GM19467 (cell line): ENCODE data around the gene APIP.

Experiments used
- ATAC-seq: cut with Tn5 transposase; IDR thresholded peaks from one replicate; pipeline ENCODE4 v1.9.1; 2021; ENCODE audit warnings: mild to moderate bottlenecking, moderate library complexity; ENCODE audit not compliant: unreplicated experiment

APIP gene

DNA sequence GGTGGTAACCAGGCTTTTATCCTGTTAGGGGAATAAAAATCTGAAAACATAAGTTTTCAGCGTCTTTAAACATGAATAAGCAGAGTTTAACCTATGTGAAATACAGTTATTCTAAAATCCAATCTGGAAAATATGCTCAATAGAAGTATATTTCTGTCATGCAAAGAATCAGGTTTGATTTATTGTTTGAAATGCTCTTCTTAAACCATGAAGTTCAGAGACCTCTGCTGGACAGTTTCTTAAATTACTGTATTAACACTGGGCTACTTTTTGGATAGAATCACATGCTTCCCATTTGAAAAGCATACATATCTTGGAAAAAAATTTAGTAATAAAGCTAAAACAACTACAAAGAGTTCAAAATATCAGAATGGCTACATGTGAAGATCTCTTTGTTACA is 25.4 kb downstream of the APIP start:
- no peak for ATAC-seq

DNA sequence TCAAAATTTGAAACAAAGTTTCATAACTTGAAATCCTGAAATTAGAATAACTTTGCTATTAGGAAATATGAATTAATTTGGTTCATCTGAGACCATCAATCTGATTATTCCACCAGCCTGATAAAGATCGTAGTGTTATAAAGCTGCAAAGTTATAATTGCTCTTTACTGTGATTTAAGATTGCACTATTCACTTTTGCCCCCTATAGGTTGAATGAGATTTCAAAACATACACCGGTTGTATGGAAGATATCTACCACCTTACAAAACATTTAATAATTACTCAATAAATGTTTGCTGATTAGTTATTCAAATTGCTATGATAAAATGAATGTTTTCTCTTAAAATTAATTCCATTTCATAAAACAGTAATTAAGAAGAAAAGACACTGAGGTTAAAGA is 26.1 kb downstream of the APIP start:
- ATAC-seq: no peak

DNA sequence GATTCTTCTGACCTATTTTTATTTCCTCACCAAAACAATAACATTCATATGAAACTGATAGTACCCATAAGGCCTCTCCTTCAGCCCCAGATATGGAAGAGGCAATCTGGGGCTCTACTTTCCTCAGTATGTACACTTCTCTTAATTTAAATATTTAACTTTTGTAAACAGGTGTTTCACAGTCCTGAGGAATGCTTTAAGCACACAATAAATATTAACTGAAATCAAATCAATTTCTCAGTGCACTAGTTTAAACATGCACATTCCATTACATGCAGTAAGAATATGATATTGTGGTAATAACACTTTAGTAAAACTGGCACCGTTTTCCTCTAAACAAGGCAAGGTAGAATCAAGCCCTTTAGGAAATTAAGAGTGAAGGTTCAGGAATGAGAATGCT is 28.9 kb downstream of the APIP start:
- ATAC-seq: no peak

DNA sequence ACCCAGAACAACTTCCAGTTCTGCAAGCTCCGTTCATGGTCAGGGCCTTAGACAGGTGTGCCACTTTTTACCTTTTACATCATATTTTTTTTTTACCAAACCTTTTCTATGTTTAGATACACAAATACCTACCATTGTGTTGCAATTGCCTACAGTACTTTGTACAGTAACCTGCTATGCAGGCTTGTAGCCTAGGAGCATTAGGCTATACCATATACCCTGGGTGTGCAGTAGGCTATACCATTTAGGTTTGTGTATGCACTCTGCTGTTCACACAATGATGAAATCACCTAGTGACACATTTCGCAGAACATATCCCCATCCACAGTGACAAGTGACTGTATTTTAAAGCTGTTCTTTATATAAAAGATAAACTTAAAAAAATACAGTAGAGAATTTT is 29.6 kb downstream of the APIP start:
- no peak for ATAC-seq

- ATAC-seq: no peak
These were observed 34.3 kb downstream of the APIP start for GRCh38 chr11:34881900-34882299.

DNA sequence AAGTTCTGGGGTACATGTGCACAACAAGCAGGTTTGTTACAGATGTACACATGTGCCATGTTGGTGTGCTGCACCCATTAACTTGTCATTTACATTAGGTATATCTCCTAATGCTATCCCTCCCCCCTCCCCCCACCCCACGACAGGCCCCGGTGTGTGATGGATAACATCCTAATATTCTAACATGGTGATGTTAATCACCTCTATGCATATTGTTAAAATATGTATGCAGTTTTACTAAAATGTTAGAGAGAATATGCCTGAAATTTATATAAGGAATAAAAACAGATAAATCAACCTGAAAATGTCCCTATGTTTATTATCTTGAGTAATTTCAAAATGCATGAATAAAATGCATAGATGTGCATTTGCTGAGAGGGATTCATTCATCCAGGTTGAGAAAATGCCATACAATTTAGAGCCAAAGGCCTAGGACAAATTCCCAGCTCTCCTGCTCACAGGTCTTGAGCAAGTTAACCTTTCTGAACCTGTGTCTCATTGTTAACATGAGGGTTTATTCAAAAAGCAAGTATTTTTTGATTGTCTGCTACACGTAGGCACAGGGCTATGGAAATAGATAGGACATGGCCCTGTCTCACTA is 38.7 kb downstream of the APIP start:
- ATAC-seq: no peak

DNA sequence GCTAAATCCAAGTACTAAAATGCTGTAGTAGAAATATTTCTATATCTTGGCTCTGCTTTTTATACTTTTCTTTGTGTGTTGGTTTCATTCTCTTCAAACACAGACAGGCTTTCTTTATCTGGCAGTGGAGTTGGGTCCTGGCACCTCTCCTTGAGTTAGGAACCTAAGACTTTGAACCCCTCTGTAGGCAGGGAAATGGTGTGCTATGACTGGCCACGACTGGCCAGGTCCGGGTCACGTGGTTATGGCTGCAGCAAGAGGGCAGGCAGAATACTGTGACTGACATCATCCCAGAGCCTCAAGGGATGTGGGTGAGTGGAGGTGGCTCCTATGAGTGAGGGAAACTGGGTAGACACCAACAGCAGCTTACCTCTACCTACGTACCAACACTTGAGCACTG is 42.0 kb downstream of the APIP start:
- no peak for ATAC-seq

- ATAC-seq: no peak
These were observed 45.5 kb downstream of the APIP start for GRCh38 chr11:34870548-34871196.

DNA sequence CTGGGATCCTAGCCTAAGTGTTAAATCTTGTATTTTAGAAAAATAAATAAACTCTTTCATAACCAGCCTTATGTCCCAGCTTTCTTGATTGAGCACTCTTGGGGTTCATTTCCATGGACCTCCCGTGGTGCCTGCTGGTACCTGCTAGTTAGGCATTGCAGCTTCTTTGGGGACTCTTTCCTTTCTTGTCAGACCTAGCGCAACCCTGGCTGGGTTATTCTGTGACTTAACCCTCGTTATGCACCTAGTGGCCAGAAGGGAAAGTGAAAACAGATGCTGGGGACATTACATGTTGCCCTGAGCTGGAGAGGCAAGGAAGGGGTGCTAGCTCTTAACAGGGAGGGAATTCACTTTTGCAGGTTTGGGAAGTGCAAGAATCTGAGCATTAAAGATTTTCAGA is 46.8 kb downstream of the APIP start:
- no peak for ATAC-seq

GRCh38 chr11:34866375-34866774 is 49.8 kb downstream of the APIP start:
- ATAC-seq: no peak

GRCh38 chr11:34865261-34865660 is 50.9 kb downstream of the APIP start:
- ATAC-seq: no peak

DNA sequence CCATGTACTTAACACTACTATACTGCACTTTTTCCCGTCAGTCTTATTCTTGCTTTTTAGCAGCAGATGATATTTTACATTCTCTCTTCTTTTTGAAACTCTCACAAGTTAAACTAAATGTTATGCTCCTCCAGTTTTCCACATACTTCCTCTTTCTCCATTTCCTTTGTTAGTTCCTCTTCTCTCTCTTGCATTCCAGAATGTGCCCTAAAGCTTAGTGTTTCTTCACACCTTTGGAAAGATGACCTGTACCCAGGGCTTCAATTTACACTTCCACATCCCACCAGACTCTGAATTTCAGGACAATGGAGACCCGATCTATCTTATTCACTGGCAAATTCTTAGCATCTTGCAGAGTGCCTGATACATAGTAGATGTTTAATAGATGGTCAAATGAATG is 51.8 kb downstream of the APIP start:
- ATAC-seq: no peak

DNA sequence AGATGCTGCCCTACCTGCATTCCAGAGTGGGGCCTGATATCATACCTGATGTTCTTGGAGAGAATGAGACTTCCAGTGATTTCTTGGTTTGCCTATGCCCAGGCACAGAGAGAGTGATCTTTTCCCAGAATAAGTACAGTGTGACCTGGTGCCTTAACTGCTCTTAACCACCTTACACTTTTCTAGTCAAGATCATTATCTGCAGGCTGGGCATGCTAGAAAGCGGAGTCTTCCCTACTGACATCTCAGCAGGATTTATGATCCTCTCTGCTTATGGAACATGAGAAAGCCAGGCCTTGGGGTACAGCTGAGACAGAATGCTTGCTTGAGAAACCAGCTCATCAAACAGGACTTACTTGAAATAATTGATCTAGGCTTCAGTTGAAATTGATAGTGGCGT is 53.1 kb downstream of the APIP start:
- ATAC-seq: no peak

DNA sequence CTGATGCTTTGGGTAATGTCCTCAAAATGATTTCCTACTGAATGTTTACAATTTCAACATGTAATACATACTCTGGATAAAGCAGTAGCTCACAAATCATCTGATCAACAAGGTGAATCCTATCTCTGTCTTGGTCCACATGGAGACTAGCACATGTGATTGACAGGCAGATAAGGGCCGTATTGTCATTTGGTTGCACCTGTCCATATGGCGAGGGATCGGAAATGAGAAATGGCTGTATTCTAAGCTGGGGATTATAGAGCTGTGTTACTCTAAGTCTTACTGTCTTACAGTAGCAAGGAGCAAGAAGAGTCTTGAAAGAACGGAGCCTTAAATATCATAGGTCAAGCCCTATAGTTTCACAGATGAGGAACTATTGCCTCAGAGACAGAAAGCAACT is 55.7 kb downstream of the APIP start:
- ATAC-seq: no peak

DNA sequence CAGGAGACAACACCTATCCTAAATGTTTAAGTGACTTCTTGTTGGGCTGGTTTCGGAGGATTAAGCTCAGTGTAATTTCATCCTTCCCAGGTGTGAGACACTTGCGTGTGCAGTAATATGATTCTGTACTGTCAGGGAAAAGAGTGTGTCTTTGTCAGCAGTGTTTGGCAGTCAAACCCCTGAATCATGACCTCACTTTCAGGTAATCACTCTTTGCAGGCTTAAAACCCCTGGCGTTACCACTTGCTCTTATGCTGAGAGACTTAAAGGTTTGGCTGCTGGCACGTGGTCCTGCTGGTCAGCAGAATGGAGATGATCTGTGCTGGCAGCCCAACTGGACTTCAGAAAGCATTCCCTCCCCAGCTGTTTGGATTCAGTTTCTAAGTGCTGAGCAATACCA is 56.1 kb downstream of the APIP start:
- no peak for ATAC-seq

GRCh38 chr11:34859496-34859895 is 56.7 kb downstream of the APIP start:
- ATAC-seq: no peak

GRCh38 chr11:34857463-34857862 is 58.7 kb downstream of the APIP start:
- no peak for ATAC-seq

- no peak for ATAC-seq
These were observed 59.9 kb downstream of the APIP start for GRCh38 chr11:34856251-34856650.

GRCh38 chr11:34855754-34856095 is 60.5 kb downstream of the APIP start:
- no peak for ATAC-seq

- ATAC-seq: no peak
These were observed 61.0 kb downstream of the APIP start for GRCh38 chr11:34855021-34855753.

DNA sequence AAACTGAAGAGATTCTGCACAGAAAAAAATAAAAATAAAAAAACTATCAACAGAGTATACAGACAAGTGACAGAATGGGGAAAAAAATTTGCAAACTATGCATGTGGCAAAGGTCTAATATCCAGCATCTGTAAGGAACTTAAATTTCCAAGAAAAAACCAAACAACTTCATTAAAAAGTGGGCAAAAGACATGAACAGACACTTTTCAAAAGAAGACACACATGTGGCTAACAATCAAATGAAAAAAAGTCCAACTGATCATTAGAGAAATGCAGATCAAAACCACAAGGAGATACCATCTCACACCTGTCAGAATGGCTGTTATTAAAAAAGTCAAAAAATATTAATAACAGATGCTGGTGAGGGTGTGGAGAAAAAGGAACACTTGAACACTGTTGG is 64.3 kb downstream of the APIP start:
- ATAC-seq: no peak

DNA sequence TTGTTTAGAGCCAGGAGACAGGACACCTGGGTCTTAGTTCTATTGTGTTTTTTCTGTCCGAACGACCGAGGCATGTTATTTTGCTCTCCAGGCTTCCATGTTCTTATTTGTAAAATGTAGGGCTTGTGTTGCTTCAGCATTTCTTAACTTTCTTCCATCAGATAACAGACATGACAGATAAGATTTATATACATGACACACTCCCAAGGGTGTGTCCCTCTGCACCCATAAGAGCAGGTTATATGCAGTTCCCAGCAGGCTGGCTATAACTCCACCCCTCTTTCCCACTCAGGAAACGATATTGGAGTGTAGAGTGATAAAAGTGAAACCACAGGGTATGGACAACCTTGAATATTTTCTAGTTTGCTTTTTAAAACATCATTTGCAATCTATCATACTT is 65.8 kb downstream of the APIP start:
- ATAC-seq: no peak

DNA sequence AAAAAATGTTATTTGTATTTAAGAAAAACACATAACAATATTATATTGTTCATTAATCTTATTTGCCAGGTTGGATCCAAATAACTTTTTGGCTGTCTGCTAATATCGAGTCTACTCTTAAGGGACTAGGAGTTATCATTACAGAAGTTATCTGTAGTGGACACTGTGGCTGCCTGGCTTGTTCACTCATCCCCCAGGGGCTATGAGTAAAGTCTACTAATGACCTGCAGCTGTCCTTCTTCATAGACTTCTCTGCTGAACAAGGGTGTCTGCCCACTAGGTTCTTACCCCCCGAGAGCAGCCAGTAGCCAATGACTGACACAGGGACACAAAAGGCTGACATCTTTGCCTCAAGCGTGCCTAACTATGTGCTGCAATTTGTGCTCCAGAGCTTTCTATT is 69.7 kb downstream of the APIP start:
- ATAC-seq: no peak
